GF-D8 (cell line): ENCODE data around the gene DUSP28.

Source experiments
- DNase-seq: peaks from one replicate; lab custom pipeline; 2025; lab: John Stamatoyannopoulos, UW

The DUSP28 gene

GRCh38 chr2:240586919-240587800 lies 27.0 kb downstream of the DUSP28 start:
- no peak for DNase-seq

- DNase-seq: no peak
These were observed 28.0 kb downstream of the DUSP28 start for GRCh38 chr2:240588006-240588655.

- DNase-seq: no peak
These were observed 28.5 kb downstream of the DUSP28 start for GRCh38 chr2:240588669-240589068.

GRCh38 chr2:240589375-240589774 lies 29.2 kb downstream of the DUSP28 start:
- no peak for DNase-seq

- DNase-seq: no peak
These were observed 29.8 kb downstream of the DUSP28 start for GRCh38 chr2:240589850-240590525.

- DNase-seq: no peak
These were observed 30.5 kb downstream of the DUSP28 start for GRCh38 chr2:240590681-240591111.

GRCh38 chr2:240591226-240591625 lies 31.1 kb downstream of the DUSP28 start:
- DNase-seq: no peak

GRCh38 chr2:240591784-240592183 lies 31.6 kb downstream of the DUSP28 start:
- DNase-seq: no peak

- no peak for DNase-seq
These were observed 33.0 kb downstream of the DUSP28 start for GRCh38 chr2:240593026-240593702.

- DNase-seq: no peak
These were observed 33.7 kb downstream of the DUSP28 start for GRCh38 chr2:240593703-240594451.

GRCh38 chr2:240594511-240595380 lies 34.6 kb downstream of the DUSP28 start:
- no peak for DNase-seq

GRCh38 chr2:240595381-240596079 lies 35.4 kb downstream of the DUSP28 start:
- no peak for DNase-seq

GRCh38 chr2:240596080-240596460 lies 35.9 kb downstream of the DUSP28 start:
- DNase-seq: no peak

GRCh38 chr2:240596491-240596931 lies 36.4 kb downstream of the DUSP28 start:
- no peak for DNase-seq

- no peak for DNase-seq
These were observed 36.9 kb downstream of the DUSP28 start for GRCh38 chr2:240597054-240597418.

- DNase-seq: no peak
These were observed 37.4 kb downstream of the DUSP28 start for GRCh38 chr2:240597419-240598181.

- DNase-seq: no peak
These were observed 38.3 kb downstream of the DUSP28 start for GRCh38 chr2:240598311-240598911.

- no peak for DNase-seq
These were observed 39.0 kb downstream of the DUSP28 start for GRCh38 chr2:240599141-240599583.
